Stimulated activated CD8-positive, alpha-beta memory T cell treated with anti-CD3 and anti-CD28 coated beads, Interleukin-2, amount 100 ng/mL, for 1 hour (primary cell): Measurements from ENCODE around the gene SETD2.
"Not testable (repeated sequence)": the region's sequence is repeated elsewhere in the genome, so short reads cannot be mapped to it uniquely, and the experiment has no call there.

Experiments
- DNase-seq, 2 donors: peaks; one replicate each; pipeline ENCODE4 v3.0.0-alpha.2; 2020; ENCODE audit warnings: low read depth in 2 of 2

The SETD2 gene

DNA sequence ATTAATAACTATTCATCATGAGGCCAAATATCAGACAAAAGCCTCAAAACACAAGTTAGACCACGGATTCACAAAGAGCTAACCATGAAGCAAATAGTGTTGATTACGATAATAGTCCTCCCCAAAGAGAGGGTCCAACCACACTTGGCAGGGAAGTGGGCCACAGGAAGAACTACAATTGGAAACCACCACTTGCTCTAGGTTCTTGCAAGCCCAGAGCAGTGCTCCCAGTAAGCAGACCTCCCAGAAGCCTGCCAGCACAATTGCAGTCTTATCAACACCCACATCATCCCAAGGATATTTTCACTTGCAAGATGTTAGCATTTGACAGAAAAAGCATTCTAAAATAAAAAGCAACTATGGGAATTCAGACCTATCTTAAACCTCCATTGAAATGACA, 11.3 kb downstream of the SETD2 start:
- DNase-seq = no peak

DNA sequence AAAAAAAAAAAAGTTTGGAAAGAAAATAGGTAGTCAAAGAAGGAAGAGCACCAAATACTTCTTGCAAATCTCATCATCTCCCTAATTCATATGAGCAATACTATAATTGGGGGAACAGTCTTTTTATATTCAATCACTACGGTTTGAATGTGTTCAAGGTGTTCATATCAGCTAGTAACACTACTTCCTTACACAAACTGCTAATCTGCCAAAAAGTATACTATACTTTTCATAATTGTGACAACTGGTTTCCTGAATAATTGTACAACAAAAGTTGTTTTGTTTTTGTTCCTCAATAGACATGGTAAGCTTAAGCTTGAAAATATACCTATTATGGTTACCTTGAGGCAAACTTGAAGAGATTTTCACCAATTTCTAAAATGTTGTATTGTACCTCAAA, 12.1 kb downstream of the SETD2 start:
- no peak for DNase-seq

DNA sequence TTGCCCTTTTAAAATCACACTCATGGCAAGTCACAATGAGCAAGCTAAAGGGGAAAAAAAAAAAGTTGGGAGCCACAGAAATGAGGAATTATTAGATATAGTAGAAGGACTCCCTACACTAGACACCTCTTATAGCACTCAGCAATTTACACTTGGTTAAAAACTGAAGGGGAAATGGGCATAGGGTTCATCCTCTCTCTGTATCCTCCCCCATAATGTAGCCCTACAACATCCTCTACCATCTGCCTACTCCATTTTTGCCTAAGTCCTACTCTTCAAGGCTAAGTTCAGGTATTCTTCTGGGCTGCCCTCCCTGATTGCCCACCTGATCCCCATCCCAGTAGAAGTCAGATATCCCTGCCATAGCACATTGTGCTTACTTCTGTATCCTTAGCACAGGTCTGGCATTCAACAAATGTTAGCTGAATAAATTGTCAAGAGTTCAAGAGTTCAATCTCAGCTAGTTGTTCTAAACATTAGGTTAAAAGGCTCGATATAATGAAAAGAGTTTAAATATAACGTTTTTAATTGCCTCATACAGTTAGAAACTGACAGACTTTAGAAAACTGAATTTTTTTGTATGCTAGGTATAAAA, 14.5 kb downstream of the SETD2 start:
- no peak for DNase-seq

DNA sequence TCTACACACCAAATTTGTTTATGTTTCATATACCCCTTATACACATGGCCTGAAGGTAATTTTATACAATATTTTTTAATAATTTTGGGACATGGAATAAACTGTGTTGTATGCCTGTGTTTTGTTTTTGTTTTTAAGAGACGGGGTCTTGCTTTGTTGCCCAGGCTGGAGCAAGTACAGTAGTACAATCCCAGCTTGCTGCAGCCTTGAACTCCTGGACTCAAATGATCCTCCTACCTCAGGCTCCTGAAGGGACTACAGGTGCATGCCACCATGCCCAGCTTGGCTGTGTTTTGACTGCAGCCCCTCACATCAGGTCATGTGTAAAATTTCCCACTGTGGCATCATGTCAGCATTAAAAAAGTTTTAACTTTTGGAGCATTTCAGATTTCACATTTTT, 18.6 kb downstream of the SETD2 start:
- DNase-seq = no peak

DNA sequence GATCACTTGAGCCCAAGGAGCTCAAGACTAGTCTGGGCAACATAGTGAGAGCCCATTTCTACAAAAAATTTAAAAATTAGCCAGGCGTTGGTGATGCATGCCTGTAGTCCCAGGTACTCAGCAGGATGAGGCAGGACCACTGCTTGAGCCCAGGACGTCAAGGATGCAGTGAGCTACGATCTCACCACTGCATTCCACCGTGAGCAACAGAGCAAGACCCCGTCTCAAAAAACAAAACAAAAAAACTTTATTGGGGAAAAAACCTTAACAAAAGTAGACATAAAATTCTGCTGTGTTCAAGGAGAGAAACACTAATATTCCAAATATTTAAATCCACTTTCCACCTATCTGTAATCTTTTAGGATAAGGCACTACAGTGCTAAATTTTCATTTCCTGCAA, 20.8 kb downstream of the SETD2 start:
- no peak for DNase-seq

DNA sequence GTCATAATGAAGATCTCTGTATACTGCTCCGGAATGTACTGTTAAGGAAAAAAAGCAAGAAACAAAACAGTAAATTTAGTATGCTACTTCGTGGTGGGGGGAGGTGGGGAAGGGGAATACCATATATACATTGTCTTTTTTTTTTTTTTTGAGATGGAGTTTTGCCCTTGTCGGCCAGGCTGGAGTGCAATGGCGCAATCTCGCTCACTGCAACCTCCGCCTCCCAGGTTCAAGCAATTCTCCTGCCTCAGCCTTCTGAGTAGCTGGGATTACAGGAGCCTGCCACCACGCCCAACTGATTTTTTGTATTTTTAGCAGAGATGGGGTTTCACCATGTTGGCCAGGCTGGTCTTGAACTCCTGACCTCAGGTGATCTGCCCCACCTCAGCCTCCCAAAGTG, 21.4 kb downstream of the SETD2 start:
- DNase-seq = not testable (repeated sequence)

DNA sequence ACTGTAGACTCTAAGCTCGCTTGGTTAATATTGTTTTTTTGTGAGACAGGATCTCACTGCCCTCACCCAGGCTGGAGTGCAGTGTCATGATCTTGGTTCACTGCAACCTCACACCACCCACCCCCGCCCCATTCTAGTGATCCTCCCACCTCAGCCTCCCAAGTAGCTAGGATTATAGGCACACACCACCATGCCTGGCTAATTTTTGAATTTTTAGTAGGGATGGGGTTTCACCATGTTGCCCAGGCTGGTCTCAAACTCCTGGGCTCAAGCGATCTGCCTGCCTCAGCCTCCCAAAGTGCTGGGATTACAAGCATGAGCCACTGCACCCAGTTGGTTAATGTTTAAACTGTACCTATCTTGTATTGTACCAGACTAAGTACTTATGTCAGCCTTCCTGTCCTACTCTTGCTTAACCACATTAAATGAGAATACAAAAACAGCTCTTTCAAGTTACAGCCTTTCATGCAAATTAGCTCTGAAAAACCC, 22.9 kb downstream of the SETD2 start:
- not testable (repeated sequence) for DNase-seq

DNA sequence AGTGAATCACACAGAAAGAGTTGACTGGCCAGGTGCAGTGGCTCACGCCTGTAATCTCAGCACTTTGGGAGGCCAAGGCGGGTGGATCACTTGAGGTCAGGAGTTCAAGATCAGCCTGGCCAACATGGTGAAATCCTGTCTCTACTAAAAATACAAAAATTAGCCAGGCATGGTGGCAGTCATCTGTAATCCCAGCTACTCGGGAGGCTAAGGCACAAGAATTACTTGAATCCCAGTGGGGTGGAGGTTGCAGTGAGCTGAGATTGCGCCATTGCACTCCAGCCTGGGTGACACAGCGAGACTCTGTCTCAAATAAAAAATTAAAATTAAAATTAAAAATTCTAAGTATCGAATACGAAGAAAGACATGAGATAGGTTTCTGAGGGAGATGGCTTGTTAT, 23.4 kb downstream of the SETD2 start:
- DNase-seq = not testable (repeated sequence)

DNA sequence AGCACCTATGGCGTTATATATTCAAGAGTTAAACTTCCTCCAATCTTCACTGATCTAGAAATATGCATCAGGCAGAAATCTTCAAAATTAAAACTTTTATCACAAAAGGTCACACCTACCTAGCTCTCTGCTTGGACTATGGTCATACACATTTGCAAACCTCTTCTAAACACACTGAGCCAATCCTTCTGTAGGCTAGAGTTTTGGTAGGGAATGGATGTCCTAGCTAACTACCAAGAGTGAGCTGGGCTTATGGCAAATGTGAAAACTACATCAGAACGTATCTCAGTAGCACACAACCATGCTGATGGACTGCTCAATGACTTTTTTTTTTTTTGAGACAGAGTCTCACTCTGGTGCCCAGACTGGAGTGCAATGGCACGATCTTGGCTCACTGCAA, 29.6 kb downstream of the SETD2 start:
- no peak for DNase-seq

DNA sequence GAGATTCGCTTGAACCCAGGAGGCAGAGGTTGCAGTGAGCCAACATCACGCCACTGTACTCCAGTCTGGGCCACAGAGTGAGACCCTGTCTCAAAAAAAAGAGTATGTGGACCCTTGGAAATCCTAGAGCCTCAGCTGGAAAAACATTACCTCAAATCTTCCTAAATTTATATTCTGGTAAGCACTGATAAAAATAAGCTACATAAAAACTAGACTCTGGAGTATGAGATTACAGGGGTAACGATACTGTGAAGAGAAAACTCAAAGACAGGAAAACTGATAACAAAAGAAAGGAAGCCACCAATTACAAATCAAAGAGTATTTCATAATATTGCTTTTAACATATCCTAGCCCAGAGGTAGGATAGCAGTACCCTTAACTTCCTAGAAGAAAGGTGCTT, 30.3 kb downstream of the SETD2 start:
- DNase-seq = no peak

DNA sequence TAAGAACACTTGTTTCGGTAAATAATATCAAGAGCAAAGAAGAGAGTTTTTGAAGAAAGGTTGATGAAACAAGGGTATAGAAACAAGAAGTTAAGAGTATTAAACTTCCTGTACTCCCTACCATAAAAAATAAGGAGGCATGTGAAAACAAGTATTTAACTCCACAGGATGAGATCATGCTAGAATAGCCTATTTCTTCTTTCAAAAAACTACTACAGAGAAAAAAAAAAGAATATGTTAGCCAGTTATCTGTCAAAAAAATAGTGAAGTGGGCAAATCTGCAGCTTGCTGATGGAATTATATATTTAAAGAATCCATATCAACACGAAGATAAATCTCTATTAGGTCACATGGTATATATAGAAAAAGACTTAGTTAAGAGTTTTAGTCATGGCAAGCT, 33.4 kb downstream of the SETD2 start:
- DNase-seq = no peak

DNA sequence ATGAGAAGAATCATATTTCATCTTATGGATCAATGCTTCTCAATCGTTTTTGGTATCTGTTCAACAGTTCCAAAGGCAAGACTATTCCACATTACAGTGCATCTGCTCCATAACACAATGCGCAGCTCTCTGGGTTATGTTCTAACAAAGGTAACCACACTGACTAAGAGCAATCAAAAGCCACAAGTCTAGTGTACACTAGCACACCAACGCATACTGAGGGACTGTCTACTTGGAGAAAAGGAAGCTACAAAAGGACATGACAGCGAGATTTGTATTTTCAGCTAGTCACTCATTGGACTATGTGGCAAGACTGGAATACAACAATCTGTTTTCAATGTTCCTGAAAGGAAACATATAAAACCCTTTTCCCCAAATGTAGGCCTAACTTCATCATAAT, 35.8 kb downstream of the SETD2 start:
- DNase-seq = no peak

DNA sequence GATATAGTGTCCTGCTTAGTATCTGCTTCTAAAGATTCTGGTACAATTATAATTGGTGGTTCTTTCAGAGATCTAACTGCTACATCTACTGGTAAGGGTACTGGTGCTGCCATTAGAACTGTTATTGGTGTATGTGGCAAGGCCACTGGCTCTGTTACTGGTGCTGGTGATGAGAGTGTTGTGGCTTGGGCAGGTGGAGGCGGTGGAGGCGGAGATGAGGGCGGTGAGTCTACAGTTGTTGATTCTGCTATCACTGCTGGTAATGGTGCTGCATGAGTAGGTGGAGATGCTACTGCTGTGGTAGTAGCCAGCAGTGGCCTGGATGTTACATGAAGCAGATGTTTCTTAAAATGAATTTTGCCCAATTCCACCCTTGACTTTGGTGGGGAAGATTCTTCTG, 40.1 kb downstream of the SETD2 start:
- DNase-seq = no peak

DNA sequence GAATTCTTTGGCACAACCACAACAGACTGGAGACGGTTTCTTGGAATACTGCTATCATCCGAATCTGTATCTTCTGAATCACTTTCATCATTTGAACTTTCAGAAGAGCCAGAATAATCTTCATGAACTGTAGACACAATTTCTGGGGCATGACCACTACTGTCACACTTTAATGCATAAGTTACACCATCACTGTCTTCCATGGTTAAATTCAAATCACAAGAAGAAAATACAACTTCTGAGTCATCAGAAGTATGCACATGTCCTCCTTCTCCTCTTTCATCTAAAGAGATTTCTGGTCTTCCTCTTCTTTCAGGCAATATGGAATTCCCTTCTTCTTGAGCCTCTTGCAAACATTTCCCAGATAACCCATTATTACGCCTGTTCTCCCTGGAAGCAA, 42.5 kb downstream of the SETD2 start:
- no peak for DNase-seq

DNA sequence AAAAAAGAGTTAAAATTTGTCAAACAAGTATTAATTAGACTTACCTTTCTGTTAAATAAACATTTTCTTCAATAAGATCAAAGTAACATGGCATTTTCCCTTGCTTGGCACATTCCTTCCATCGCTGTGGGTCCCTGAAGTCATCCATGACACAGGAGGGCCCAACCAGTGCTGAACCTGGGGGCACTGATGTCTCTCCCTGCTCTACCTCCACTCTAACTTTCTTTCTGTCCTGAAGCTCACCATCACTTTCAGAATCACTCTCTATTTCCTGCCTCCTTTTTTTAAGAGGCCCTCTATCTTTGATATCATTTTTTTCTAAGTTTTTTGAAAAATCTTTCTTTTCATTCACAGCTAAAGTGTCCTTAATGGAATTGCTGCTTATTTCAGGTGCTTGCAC, 43.8 kb downstream of the SETD2 start:
- no peak for DNase-seq

DNA sequence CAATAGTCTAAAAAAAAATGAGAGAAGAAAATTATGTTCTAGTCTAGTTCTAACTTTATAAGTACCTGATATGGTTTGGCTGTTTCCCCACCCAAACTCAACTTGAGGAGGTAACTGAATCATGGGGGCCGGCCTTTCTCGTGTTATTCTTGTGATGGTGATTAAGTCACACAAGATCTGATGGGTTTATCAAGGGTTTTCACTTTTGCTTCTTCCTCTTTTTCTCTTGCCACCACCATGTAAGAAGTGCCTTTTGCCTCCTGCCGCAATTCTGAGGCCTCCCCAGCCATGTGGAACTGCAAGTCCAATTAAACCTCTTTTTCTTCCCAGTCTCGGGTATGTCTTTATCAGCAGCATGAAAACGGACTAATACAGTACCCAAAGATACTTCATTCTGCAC, 44.5 kb downstream of the SETD2 start:
- not testable (repeated sequence) for DNase-seq

DNA sequence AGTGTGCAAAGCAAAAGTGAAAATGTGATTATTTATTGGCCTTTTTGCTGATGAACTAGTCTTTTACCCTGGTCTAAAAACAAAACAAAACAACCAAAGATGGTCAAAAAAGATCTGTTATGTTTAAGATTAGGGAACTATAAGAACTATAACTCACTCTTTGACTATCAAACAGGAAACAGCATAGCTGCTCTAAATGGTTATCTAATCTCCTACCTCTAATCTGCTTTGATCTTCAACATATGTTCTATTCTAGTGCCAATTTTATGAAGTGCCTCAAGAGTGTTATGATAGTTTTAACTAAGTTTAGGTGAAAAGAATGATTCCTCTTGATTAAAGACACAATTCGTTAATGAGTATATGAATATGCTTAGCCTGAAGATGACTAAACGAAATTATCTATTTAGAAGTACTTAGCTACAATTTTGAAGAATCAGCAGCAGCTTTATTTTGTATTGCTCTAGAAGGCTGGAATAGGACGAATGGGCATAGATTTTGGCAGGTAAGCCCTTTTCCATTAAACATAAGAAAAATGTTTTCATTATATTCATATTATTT, 46.0 kb downstream of the SETD2 start:
- DNase-seq = no peak

DNA sequence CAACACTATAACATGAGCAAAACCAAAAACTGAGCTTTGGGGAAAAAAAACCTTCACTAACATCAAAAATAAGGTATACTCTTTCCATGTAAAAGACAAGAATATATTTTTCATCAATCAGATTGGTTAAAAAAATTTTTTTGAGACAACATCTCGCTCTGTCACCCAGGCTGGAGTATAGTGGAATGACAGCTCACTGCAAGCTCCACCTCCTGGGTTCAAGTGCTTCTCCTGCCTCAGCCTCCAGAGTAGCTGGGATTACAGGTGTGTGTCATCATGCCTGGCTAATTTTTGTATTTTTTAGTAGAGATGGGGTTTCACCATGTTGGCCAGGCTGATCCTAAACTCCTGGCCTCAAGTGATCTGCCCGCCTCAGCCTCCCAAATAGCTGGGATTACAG, 48.4 kb downstream of the SETD2 start:
- not testable (repeated sequence) for DNase-seq

DNA sequence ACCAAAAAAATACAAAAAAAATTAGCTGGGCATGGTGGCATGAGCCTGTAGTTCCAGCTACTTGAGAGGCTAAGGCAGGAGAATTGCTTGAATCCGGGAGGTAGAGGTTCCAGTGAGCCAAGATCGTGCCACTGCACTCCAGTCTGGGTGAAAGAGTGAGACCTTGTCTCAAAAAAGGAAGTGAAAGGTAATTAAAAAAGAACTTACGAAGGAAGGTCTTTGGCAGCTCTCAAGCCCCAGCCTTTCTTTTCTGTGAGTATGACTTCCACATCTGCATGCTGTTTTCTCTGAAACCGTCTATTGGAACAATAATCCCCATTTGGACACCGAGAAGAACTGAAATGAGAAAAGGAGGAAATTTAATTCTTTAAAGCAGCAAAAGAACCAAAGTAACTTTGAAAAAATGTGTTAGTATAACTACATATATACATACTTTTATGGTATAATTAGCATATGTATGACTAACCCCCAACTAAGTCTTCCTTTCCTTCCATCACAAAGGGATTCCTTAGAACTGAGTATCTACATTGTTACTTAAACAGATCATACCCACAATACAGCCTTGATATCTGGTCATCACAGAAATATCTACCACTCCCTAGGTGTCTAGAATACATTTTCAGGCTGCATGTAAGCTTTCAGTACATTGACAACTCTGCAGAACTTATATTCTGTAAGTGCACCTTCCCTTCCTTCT, 50.1 kb downstream of the SETD2 start:
- no peak for DNase-seq

DNA sequence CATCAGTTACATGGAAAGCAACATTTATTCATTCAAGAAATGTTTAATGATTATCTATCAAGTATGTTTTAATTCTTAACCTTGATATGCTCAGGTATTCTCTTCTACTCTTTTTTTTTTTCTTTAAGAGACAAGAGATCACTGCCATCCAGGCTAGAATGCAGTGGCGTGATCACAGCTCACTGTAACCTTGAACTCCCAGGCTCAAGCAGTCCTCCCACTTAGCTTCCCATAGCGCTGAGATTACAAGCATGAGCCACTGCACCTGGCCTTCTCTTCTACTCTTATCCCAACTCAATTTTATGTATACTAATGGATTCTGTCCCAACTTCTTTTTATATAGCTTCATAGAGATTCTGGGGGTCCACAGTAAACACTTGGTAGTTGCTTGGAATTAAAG, 50.9 kb downstream of the SETD2 start:
- no peak for DNase-seq

DNA sequence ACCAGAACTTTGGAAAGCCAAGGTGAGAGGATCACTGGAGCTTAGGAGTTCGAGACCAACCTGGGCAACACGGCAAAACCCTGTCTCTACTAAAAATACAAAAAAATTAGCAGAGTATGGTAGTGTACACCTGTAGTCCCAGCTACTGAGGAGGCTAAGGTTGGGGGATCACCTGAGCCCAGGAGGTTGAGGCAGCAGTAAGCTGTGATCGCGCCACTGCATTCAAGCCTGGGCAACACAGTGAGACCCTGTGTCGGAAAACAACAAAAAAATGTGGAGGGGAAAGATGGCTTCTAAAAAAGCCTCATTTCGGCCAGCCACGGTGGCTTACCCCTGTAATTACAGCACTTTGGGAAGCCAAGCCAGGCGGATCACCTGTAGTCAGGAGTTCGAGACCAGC, 54.5 kb downstream of the SETD2 start:
- no peak for DNase-seq

DNA sequence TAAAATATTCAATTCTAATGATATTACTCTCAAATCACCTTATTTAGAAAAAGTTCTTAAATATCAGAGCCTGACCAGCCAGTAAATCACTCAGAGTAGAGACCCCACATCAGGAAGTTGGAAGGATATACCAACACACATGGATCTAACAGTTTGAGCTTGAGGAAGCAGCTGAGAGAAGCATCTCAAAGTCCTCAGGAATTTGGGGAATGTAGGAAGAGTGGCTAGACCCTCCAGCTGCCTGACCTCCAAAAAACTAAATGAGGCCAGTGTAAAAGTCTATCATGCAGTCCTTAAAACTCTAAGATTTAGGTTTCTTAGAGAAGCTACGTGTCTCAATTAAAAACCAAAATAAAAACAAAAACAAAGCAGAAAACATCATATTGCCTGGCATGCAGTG, 55.4 kb downstream of the SETD2 start:
- DNase-seq = no peak

DNA sequence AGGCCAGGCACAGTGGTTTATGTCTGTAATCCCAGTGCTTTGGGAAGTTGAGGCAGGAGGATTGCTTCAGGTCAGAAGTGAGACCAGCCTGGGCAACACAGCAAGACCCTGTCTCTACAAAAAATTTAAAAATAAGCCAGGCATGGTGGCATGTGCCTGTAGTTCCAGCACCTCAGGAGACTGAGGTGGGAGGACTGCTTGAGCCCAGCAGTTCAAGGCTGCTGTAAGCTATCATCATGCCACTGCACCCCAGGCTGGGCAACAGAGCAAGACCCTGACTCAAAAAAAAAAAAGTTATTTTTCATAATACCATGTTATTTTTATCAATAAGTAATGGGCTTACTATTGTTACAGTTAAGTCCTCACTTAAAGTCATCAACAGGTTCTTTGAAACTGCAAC, 59.7 kb downstream of the SETD2 start:
- no peak for DNase-seq

DNA sequence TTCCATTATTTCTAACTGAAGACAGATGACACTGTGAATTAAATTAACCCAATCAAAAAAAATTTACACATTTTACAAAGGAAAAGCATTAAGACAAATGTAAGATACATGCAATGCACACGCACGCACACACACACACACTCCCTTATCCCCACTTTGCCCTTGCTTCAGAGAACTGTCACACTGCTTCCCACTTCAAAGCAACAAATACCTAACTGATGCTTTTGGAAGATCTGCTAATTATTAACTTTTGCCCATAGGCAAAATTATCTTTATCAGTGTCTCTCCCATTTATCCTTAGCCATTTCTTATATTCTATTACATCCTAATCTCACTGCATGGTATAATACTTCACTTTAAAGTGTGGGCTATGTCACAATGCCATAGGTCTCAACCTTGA, 60.3 kb downstream of the SETD2 start:
- no peak for DNase-seq
